Activated CD4-positive, alpha-beta T cell treated with anti-CD3 and anti-CD28 coated beads, Interleukin-2, amount 50 U/mL, for 1 hour (primary cell): ENCODE results near the gene LYPD6B.

Experiments used
- DNase-seq: peaks from one replicate; pipeline ENCODE4 v3.0.0-alpha.2; 2020

Gene LYPD6B

DNA sequence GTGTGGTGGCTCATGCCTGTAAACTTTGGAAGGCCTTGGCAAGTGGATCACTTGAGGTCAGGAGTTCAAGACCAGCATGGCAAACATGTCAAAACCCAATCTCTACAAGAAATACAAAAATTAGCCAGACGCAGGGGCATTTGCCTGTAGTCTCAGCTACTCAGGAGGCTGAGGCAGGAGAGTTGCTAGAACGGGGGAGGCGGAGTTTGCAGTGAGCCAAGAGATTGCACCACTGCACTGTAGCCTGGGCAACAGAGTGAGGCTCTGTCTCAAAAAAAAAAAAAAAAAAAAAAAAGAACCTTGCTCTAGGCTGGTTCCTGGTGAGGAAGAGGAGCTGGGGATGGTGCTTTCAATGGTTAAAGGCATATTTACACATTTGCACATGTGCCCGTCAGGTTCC lies 129.4 kb downstream of the LYPD6B start:
- no peak for DNase-seq

DNA sequence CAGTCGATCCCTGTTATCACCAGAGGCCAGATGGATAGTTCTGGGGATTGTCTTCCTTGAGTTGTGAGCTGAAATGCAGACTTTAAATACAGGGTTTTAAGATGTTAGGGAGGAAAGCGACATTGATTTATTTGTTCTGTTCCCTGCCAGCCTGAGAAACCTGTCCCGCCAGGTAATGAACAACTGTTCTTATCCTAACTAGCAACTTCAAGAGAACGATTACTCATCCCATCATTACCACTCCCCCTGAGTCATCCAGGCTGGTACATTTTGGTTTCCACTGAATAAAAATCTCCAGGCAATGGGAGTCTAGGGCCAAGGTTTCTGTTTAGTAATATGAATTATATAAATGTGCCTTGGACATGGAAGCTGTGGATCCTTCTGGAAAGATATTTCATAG lies 131.2 kb downstream of the LYPD6B start:
- DNase-seq = no peak

DNA sequence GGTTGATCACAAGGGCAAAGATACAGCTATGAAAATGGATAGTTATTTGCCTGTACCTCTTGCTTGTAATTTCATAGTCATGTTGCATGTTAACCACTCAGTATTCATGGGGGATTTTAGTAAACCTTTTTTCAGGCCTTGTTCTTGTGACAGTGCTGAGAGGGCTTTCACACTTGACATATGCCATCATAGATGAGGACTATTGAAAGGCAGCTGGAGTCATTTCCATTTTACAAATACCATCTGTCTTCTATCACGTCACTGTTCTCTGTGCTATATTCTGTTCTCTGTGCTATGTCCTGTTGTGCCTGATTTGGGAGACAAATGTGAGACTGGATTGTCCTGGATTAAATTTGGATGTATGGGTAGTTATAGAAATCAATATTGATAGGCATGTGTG lies 131.7 kb downstream of the LYPD6B start:
- DNase-seq = no peak

- DNase-seq = no peak
These were observed 132.4 kb downstream of the LYPD6B start for GRCh38 chr2:149170911-149171310.

- DNase-seq = no peak
These were observed 134.7 kb downstream of the LYPD6B start for GRCh38 chr2:149173220-149173619.

DNA sequence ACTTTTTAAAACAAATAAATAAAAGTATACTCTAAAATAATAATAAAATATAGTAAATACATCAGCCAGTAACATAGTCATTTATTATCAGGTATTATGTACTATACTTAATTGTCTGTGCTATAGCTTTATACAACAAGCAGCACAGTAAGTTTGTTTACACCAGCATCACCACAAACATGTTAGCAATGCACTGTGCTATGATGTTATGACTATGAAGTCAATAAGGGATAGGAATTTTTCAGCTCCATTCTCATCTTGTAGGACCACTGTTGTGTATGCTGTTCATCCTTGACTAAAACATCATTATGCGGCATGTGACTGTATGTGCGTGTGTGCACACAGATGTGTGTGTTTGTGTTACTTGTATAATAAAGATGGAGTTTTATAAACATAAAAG lies 137.5 kb downstream of the LYPD6B start:
- no peak for DNase-seq

- DNase-seq = no peak
These were observed 140.1 kb downstream of the LYPD6B start for GRCh38 chr2:149178612-149179011.

GRCh38 chr2:149180226-149180875 lies 141.9 kb downstream of the LYPD6B start:
- no peak for DNase-seq

GRCh38 chr2:149183187-149183586 lies 144.7 kb downstream of the LYPD6B start:
- DNase-seq = no peak

GRCh38 chr2:149184991-149185390 lies 146.5 kb downstream of the LYPD6B start:
- no peak for DNase-seq

- DNase-seq = no peak
These were observed 147.5 kb downstream of the LYPD6B start for GRCh38 chr2:149185942-149186490.

DNA sequence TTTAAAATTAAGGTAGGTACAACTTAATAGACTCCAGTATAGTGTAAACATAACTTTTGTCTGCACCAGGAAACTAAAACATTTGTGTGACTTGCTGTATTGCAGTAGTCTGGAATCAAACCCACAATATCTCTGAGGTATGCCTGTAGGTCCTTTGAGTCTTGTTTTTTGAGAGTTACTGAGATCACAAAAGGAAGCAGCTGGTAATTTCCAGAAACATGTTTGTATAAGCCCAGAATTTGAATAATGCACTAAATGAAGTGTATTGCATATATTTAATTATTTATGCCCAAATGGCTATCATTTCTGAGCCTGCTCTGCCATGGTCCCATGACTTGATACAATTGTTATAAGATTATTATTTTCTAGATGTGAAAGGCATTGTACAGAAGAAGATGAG lies 148.6 kb downstream of the LYPD6B start:
- no peak for DNase-seq

DNA sequence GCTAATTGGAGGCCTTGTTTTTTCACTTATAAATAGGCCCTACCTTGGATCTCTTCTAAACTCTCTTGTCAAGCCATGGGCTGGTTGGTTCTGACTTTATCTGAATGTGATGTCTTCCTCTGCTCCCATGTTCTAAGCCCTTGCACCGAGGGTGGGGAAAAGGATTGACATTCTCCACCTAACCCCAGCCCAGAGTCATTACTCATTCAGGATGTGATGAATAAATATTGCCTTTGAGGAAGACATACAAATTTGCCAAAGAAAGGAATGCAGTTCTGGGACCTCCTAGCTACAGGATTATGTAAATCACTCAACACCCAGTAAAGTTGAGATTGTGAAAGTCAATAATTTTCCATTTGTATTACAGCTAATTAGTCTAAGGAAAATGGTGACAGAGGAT lies 149.8 kb downstream of the LYPD6B start:
- no peak for DNase-seq

DNA sequence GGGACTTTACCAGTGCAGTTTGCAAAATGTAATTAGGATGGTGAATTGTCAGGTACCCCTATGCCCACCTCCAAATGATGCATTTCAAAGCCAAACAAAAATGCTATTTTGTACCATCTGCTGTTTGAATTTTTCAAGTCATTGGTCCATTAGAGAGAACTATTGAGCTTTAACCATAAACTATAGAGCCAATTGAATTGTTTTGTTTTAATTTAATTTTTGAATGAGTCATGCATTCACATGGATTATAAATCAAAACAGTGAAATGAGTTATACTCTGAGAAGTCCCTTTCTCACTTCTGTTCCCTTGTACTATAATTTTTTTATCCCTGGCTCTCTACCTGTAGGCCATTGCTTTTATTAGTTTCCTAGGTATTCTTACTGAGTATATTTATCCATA lies 151.3 kb downstream of the LYPD6B start:
- no peak for DNase-seq

- no peak for DNase-seq
These were observed 153.4 kb downstream of the LYPD6B start for GRCh38 chr2:149191915-149192314.

DNA sequence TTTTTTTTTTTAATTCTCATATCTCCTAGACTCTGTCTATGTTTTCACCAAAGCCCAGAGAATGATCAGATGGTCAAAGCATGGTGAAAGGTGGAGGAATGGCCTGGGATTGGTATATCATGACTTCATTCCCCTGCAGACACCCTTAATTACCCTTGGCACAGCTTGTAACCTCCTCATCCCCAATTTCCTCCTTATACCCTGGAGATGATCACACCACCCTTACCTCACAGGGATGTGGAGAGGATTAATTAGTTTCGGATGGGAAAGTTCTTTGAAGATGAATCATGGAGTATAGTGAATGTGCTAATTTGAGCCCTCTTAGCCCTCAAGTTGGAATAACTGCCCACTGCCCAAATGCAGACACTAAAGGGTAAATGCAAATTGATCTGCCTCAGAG lies 153.9 kb downstream of the LYPD6B start:
- no peak for DNase-seq

DNA sequence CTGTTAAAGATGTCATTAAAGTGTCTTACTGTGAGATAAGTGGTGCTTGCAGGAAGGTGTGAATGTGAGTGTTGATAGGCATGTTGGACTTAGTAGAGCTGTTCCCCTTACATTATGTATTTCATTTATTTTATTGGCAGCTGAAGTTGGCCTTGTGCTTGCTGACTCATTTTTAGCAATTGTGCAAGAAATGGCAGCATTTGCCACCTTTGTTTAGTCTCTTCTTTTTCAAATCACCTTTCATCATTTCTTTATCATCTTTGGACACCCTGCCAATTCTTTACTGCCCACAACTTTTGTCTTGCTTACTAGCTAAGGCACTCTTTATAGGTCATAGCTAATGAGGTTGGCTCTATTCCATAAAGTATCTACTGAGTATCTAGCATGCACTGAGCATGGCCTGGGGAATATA lies 161.6 kb downstream of the LYPD6B start:
- no peak for DNase-seq

DNA sequence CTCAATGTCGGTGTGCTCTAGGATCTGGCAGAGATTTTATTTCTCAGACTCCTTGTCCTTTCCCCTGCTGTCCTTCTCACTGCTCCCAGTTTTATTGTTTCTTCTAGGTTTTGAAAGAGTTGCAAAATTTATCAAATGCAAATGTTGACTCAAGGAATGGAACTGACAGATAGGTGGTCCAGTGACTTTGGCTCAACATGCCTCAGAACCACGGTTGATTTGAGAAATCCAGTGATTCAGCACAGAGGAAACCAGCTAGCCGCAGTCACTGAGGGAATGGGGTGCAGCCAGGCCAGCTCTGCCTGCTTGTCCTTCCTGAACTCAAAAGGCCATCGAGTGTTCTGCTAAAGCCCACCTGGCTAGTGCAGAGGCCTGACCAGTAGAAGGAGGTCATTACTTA lies 166.2 kb downstream of the LYPD6B start:
- no peak for DNase-seq

- no peak for DNase-seq
These were observed 166.6 kb downstream of the LYPD6B start for GRCh38 chr2:149205143-149205542.

GRCh38 chr2:149213764-149214493 lies 175.4 kb downstream of the LYPD6B start:
- DNase-seq = no peak

DNA sequence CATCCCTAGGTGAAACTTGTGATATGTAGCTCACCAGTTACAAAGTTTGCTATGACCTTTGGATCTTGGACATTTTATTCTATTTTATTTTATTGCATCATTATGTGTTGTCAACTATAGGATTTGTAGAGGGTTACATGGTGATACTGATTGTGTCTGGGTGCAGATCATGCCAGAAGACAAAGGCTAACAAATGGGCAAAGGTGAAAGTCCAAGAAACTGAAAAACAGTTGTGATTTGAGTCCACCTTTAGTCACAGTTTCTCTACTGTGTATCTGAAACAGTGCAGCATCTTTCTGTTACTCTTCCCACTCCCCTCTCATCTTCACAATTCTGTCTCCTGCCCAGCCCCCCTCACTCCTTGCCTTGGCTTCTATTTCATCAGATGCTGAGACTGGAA lies 180.0 kb downstream of the LYPD6B start:
- DNase-seq = no peak

- DNase-seq = no peak
These were observed 181.4 kb downstream of the LYPD6B start for GRCh38 chr2:149219856-149220255.

DNA sequence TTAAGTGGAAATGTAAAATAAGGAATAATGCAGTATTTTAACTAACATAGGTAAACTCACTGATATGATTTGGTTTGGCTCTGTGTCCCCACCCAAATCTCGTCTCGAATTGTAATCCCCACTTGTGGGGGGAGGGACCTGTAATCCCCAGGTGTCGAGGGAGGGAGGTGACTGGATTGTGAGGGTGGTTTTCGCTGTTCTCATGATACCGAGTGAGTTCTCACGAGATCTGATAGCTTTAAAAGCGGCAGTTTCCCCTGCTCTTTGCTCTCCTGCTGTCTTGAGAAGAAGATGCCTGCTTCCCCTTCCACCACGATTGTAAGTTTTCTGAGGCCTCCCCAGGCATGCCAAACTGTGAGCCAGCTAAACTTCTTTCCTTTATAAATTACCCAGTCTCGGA lies 182.5 kb downstream of the LYPD6B start:
- DNase-seq = no peak

- no peak for DNase-seq
These were observed 183.4 kb downstream of the LYPD6B start for GRCh38 chr2:149221898-149222297.
